Right lobe of liver (tissue), 6 donors: ENCODE measurements around the gene GAN. TPM values are rescaled to one million over a fixed set of nuclear protein-coding genes. Genes with fewer than 3 reads are reported as not detected.

Experiments
- ATAC-seq, 4 donors: fragments of 200-7000 bp; cut with Tn5 transposase; one replicate each; pipeline ENCODE4 v1.9.1; 2020; ENCODE audit warnings: mild to moderate bottlenecking in 4 of 4, moderate library complexity in 4 of 4
- DNase-seq, 3 donors: peaks; one replicate each; pipeline ENCODE4 v3.0.0-alpha.2; 2020
- H3K27ac ChIP-seq, 3 donors: fragments of 200-600 bp; one replicate each; pipeline ENCODE4 v1.8.0; 2022
- H3K27me3 ChIP-seq, 2 donors: fragments of 200-600 bp; one replicate each; pipeline ENCODE4 v1.8.0; 2022
- H3K36me3 ChIP-seq, 4 donors: fragments of 200-600 bp; sonication (generic) in 1 of 4; one replicate each; pipeline versions ENCODE4 v1.5.1 to v1.8.0; 2017 to 2022; ENCODE audit warnings: control low read depth in 1 of 4
- H3K4me1 ChIP-seq, 4 donors: fragments of 200-600 bp; sonication (generic) in 1 of 4; one replicate each; pipeline versions ENCODE4 v1.5.1 to v1.8.0; 2017 to 2022; ENCODE audit warnings: control low read depth in 1 of 4
- H3K4me3 ChIP-seq, 3 donors: fragments of 200-600 bp; one replicate each; pipeline ENCODE4 v1.8.0; 2022
- H3K9me3 ChIP-seq, 4 donors: fragments of 200-600 bp; sonication (generic) in 1 of 4; one replicate each; pipeline versions ENCODE4 v1.5.1 to v1.8.0; 2017 to 2022; ENCODE audit warnings: control low read depth in 1 of 4
- POLR2A ChIP-seq: fragments of 450-650 bp; IDR thresholded peaks from one replicate; pipeline ENCODE4 v1.6.1; 2017; ENCODE audit warnings: antibody characterized with exemption, mild to moderate bottlenecking
- WGBS: methylation state at CpG from one replicate; pipeline ENCODE4 v1.1.6; 2018; ENCODE audit warnings: low coverage, low lambda C conversion rate; ENCODE audit not compliant: insufficient coverage; ENCODE audit errors: missing lambda C conversion rate; 5-methylcytosine and 5-hydroxymethylcytosine counted together
- intact Hi-C, 2 donors: fragments of 100-400 bp; cut with DNase I; formaldehyde crosslinking; loops; one replicate each; pipeline versions ENCODE4 v1.11.2 to v1.14.1; 2022
- long read RNA-seq: library from polyadenylated mRNA; unstranded; transcript quantifications from one replicate; pipeline ENCODE4 v2.0.0, GENCODE V29; 2019
- total RNA-seq, 6 experiments: library from RNA; depleted of rRNA in 2 of 6; stranded (reverse); fragments of >200 nt in 2 of 6; fragmentation: NEBNext Ultra II Directional in 3 of 6; extraction: Animal tissue kit (Norgen Biotek cat#: 25700) in 3 of 6; gene quantifications; one replicate each; pipeline versions ENCODE4 v1.1.0 to v1.2.4, GENCODE V29; 2016 to 2023
- TF ChIP-seq, protein P1 (sequence below), 4 donors: fragments of 200-600 bp in 3 of 4; fragments of 450-650 bp in 1 of 4; IDR thresholded peaks; one replicate each; pipeline versions ENCODE4 v1.5.1 to v1.8.0; 2016 to 2022; ENCODE audit warnings: antibody characterized with exemption in 4 of 4, mild to moderate bottlenecking in 2 of 4
- donor health status: DM: no; HTN: yes; CAD: no.
- donor health status: DM: no; HTN: no; CAD: no.
- donor health status: DM: no; HTN: no; CAD: no.
- donor health status: DM: no; HTN: yes; CAD: no.
- donor health status: DM: no; HTN: yes; CAD: no.

GAN gene
- 1 to 10 TPM; 2.2 to 4.1 (median 3.4) TPM for total RNA-seq
- long read RNA-seq, partial matches to known transcripts, result 0 of 1 reads
- long read RNA-seq, other reads (novel, unspliced or antisense), result 1 of 1 reads

- Histone ChIP-seq H3K4me3 (peak within 1 kb of the TSS; percentile 77 to 93 (median 83)), H3K9me3 (no peaks in the 10 kb centered on the region), H3K4me1 (peaks cover 0 to 14% (median 7%) of the 10 kb centered on the region in 4 donors), H3K27me3 (no peaks in the 10 kb centered on the region), H3K27ac (peak within 1 kb of the TSS; percentile 64 to 86 (median 69)), H3K36me3 (no peaks in the 10 kb centered on the region)
- ATAC-seq (peak; percentile 97 to 98 (median 98)), DNase-seq (peak; percentile 96 to 97 (median 97))
- 0% methylated on average over 9 of the region's 75 CpGs for whole genome bisulfite sequencing
- peak; percentile 91 for TF ChIP-seq POLR2A
- TF ChIP-seq, protein P1, sequence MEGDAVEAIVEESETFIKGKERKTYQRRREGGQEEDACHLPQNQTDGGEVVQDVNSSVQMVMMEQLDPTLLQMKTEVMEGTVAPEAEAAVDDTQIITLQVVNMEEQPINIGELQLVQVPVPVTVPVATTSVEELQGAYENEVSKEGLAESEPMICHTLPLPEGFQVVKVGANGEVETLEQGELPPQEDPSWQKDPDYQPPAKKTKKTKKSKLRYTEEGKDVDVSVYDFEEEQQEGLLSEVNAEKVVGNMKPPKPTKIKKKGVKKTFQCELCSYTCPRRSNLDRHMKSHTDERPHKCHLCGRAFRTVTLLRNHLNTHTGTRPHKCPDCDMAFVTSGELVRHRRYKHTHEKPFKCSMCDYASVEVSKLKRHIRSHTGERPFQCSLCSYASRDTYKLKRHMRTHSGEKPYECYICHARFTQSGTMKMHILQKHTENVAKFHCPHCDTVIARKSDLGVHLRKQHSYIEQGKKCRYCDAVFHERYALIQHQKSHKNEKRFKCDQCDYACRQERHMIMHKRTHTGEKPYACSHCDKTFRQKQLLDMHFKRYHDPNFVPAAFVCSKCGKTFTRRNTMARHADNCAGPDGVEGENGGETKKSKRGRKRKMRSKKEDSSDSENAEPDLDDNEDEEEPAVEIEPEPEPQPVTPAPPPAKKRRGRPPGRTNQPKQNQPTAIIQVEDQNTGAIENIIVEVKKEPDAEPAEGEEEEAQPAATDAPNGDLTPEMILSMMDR (IDR thresholded peaks at IDR 0.05), result no peak
- intact Hi-C loops, result no loop called here
These were observed at the start of gene GAN for GRCh38 chr16:81314603-81315270. TSS of gene GAN (plus strand) at chr16:81314962. CDS start at chr16:81315114, 152 bp downstream.

- H3K4me3 ChIP-seq, result no peak overlapping the region
- TF ChIP-seq, protein P1 (IDR thresholded peaks at IDR 0.05), result no peak
- no peak for TF ChIP-seq POLR2A
- no peaks in the 10 kb centered on the region for H3K36me3 ChIP-seq
- H3K27ac ChIP-seq, result no peak overlapping the region
- WGBS, result 79% methylated on average over 2 of the region's 2 CpGs
- intact Hi-C loops, result no loop called here
- H3K4me1 ChIP-seq, result peaks cover 0 to 6% (median 0%) of the 10 kb centered on the region in 4 donors
- no peaks in the 10 kb centered on the region for H3K27me3 ChIP-seq
- ATAC-seq (no peak), DNase-seq (no peak)
- H3K9me3 ChIP-seq, result peaks cover 0 to 2% (median 0%) of the 10 kb centered on the region in 4 donors
These were observed 49.7 kb upstream of the GAN start for GRCh38 chr16:81265052-81265451.

- Histone ChIP-seq H3K9me3 (peaks cover 0 to under 1% (median 0%) of the 10 kb centered on the region in 4 donors), H3K27ac (no peak overlapping the region), H3K27me3 (no peaks in the 10 kb centered on the region), H3K36me3 (no peaks in the 10 kb centered on the region), H3K4me1 (peaks cover 0 to 6% (median 0%) of the 10 kb centered on the region in 4 donors), H3K4me3 (no peak overlapping the region)
- DNase-seq, result peak; percentile 59 to 85 (median 79)
- 73% methylated on average over 5 of the region's 5 CpGs for WGBS
- ATAC-seq, result peak; percentile 80 to 96 (median 92)
- TF ChIP-seq, protein P1 (IDR thresholded peaks at IDR 0.05), result no peak
- no peak for TF ChIP-seq POLR2A
- intact Hi-C loops, result no loop called here
These were observed 48.9 kb upstream of the GAN start for GRCh38 chr16:81265658-81266451.

- intact Hi-C loops, result no loop called here
- DNase-seq (no peak), ATAC-seq (peak in 2 of 4 donors; percentile 6 to 25)
- WGBS, result 69% methylated on average over 6 of the region's 7 CpGs
- no peaks in the 10 kb centered on the region for H3K27me3 ChIP-seq
- no peaks in the 10 kb centered on the region for H3K36me3 ChIP-seq
- H3K9me3 ChIP-seq, result no peaks in the 10 kb centered on the region
- peaks cover 0 to 6% (median 0%) of the 10 kb centered on the region in 4 donors for H3K4me1 ChIP-seq
- TF ChIP-seq, protein P1 (IDR thresholded peaks at IDR 0.05), result no peak
- TF ChIP-seq POLR2A, result no peak
- H3K4me3 ChIP-seq, result no peak overlapping the region
- no peak overlapping the region for H3K27ac ChIP-seq
These were observed 48.1 kb upstream of the GAN start for GRCh38 chr16:81266680-81267095.
